HCT116 (cell line): Measurements from ENCODE around the gene RABL3. TPM values are rescaled to one million over a fixed set of nuclear protein-coding genes. Genes with fewer than 3 reads are reported as not detected.

Experiments used
- ATAC-seq: fragments of 200-7000 bp; cut with Tn5 transposase; 2 replicates; pipeline ENCODE4 v1.9.1; 2020; ENCODE audit warnings: mild to moderate bottlenecking, moderate library complexity
- BruUV-seq: library from RNA; stranded (reverse); fragments of 400-500 nt; replicated peaks from 2 replicates; lab custom pipeline; 2021; lab: Mats Ljungman, UMichigan
- CTCF ChIA-PET: fragments of 300-600 bp; sonication (Branson Sonifier 250); formaldehyde crosslinking; loops from one replicate; lab custom pipeline; 2021; ENCODE audit warnings: antibody characterized with exemption; lab: Charles Lee
- POLR2A ChIA-PET: fragments of 300-600, 350-600 bp; sonication (Branson Sonifier 250); formaldehyde crosslinking; loops from one replicate; lab custom pipeline; 2021; ENCODE audit warnings: antibody characterized with exemption; lab: Charles Lee
- RAD21 ChIA-PET, 2 experiments: fragments of 300-600 bp; sonication (Branson Sonifier 250); formaldehyde crosslinking; loops; one replicate each; lab custom pipeline; 2023; ENCODE audit warnings: low total read pairs in 2 of 2; ENCODE audit not compliant: uncharacterized antibody in 2 of 2, unreplicated experiment in 2 of 2, low non-redundant PET in 1 of 2; lab: Charles Lee
- DNase-seq: peaks from one replicate; pipeline ENCODE4 v3.0.0-alpha.2; 2010; ENCODE audit warnings: low read depth, low spot score
- H2AFZ ChIP-seq: fragments of 200-600 bp; shearing (Covaris generic), sonication (generic); 2 replicates; pipeline ENCODE4 v1.6.1; 2017; ENCODE audit warnings: low read depth, mixed run types, mixed read lengths, antibody characterized with exemption, low read length; ENCODE audit not compliant: poor library complexity, severe bottlenecking
- H3K27ac ChIP-seq: 2 replicates; pipeline ENCODE4 v1.5.1; 2012; ENCODE audit warnings: low read depth, low read length
- H3K27me3 ChIP-seq: fragments of 200-600 bp; sonication (generic); 2 replicates; pipeline ENCODE4 v1.6.1; 2016; ENCODE audit warnings: mixed run types, low read length, mixed read lengths; ENCODE audit not compliant: insufficient read depth
- H3K36me3 ChIP-seq, 2 experiments: fragments of 200-500 bp in 1 of 2; fragments of 200-600 bp in 1 of 2; sonication (Bioruptor generic) in 1 of 2; sonication (generic) in 1 of 2; 2 replicates each; pipeline versions ENCODE4 v1.5.1 to v1.6.1; 2014 to 2016; ENCODE audit warnings: low read length in 2 of 2, inconsistent platforms in 1 of 2, mixed read lengths in 1 of 2, mixed run types in 1 of 2; ENCODE audit not compliant: insufficient read depth in 2 of 2, control insufficient read depth in 1 of 2
- H3K4me1 ChIP-seq, 2 experiments: fragments of 200-600 bp in 1 of 2; sonication (generic) in 1 of 2; 2 replicates each; pipeline versions ENCODE4 v1.5.1 to v1.6.1; 2012 to 2017; ENCODE audit warnings: low read length in 2 of 2, inconsistent platforms in 1 of 2, mild to moderate bottlenecking in 1 of 2, mixed read lengths in 1 of 2, mixed run types in 1 of 2, moderate library complexity in 1 of 2; ENCODE audit not compliant: insufficient read depth in 2 of 2, control insufficient read depth in 1 of 2
- H3K4me2 ChIP-seq: fragments of 200-600 bp; sonication (generic); 2 replicates; pipeline ENCODE4 v1.6.1; 2017; ENCODE audit warnings: mixed run types, low read length, mixed read lengths
- H3K4me3 ChIP-seq, 2 experiments: fragments of 200-600 bp in 1 of 2; sonication (generic) in 1 of 2; replicated peaks in 1 of 2; 2 replicates each; pipeline ENCODE4 v1.5.1; 2011 to 2016; ENCODE audit warnings: low read length in 2 of 2, control low read depth in 1 of 2, low read depth in 1 of 2, mild to moderate bottlenecking in 1 of 2, mixed read lengths in 1 of 2, mixed run types in 1 of 2
- H3K79me2 ChIP-seq: fragments of 200-600 bp; sonication (generic); 2 replicates; pipeline ENCODE4 v1.6.1; 2017; ENCODE audit warnings: mild to moderate bottlenecking, mixed run types, low read length, moderate library complexity, mixed read lengths; ENCODE audit not compliant: insufficient read depth
- H3K9ac ChIP-seq: fragments of 200-600 bp; sonication (generic); 2 replicates; pipeline ENCODE4 v1.6.1; 2016; ENCODE audit warnings: low read length, mixed read lengths
- H3K9me2 ChIP-seq: fragments of 200-600 bp; sonication (generic), shearing (Covaris generic); 2 replicates; pipeline ENCODE4 v1.6.1; 2017; ENCODE audit warnings: mixed run types, mild to moderate bottlenecking, moderate library complexity; ENCODE audit not compliant: insufficient read depth
- H3K9me3 ChIP-seq, 2 experiments: fragments of 200-500 bp in 1 of 2; fragments of 200-600 bp in 1 of 2; sonication (Bioruptor generic) in 1 of 2; sonication (generic) in 1 of 2; 2 replicates each; pipeline ENCODE4 v1.6.1; 2014 to 2017; ENCODE audit warnings: low read length in 2 of 2, mixed read lengths in 2 of 2, inconsistent platforms in 1 of 2, low read depth in 1 of 2, mild to moderate bottlenecking in 1 of 2, mixed run types in 1 of 2, moderate library complexity in 1 of 2; ENCODE audit not compliant: control insufficient read depth in 1 of 2, insufficient read depth in 1 of 2
- H4K20me1 ChIP-seq: fragments of 200-600 bp; sonication (generic), shearing (Covaris generic); 2 replicates; pipeline ENCODE4 v1.6.1; 2017; ENCODE audit warnings: mixed run types, mild to moderate bottlenecking, moderate library complexity; ENCODE audit not compliant: insufficient read depth
- ATF3 ChIP-seq: IDR thresholded peaks from 2 replicates; pipeline ENCODE4 v1.6.1; 2012
- CBX3 ChIP-seq: IDR thresholded peaks from 2 replicates; pipeline ENCODE4 v1.6.1; 2012; ENCODE audit warnings: low read depth
- CEBPB ChIP-seq: IDR thresholded peaks from 2 replicates; pipeline ENCODE4 v1.6.1; 2012; ENCODE audit warnings: low read depth
- EGR1 ChIP-seq: IDR thresholded peaks from 2 replicates; pipeline ENCODE4 v1.6.1; 2012; ENCODE audit warnings: low read depth
- ELF1 ChIP-seq: IDR thresholded peaks from 2 replicates; pipeline ENCODE4 v1.6.1; 2012; ENCODE audit warnings: low read depth, borderline replicate concordance
- EZH2 ChIP-seq: fragments of 200-600 bp; sonication (generic); IDR thresholded peaks from 2 replicates; pipeline ENCODE4 v1.6.1; 2017; ENCODE audit warnings: antibody characterized with exemption, mixed run types
- FOSL1 ChIP-seq: IDR thresholded peaks from 2 replicates; pipeline ENCODE4 v1.6.1; 2012; ENCODE audit warnings: low read depth
- JUND ChIP-seq: IDR thresholded peaks from 2 replicates; pipeline ENCODE4 v1.6.1; 2012
- MAX ChIP-seq: IDR thresholded peaks from 2 replicates; pipeline ENCODE4 v1.6.1; 2012
- POLR2A ChIP-seq: IDR thresholded peaks from 2 replicates; pipeline ENCODE4 v1.7.0; 2011; ENCODE audit warnings: borderline replicate concordance; ENCODE audit not compliant: insufficient read depth, insufficient read length; ENCODE audit errors: extremely low read depth
- SIN3A ChIP-seq: IDR thresholded peaks from 2 replicates; pipeline ENCODE4 v1.6.1; 2012; ENCODE audit warnings: low read depth
- SP1 ChIP-seq: IDR thresholded peaks from 2 replicates; pipeline ENCODE4 v1.6.1; 2012; ENCODE audit warnings: low read depth
- SRF ChIP-seq: IDR thresholded peaks from 2 replicates; pipeline ENCODE4 v1.6.1; 2012; ENCODE audit warnings: low read depth
- TCF7L2 ChIP-seq: IDR thresholded peaks from 2 replicates; pipeline ENCODE4 v1.7.0; 2011; ENCODE audit warnings: borderline replicate concordance, inconsistent platforms; ENCODE audit not compliant: insufficient read depth, insufficient read length; ENCODE audit errors: extremely low read depth
- YY1 ChIP-seq: IDR thresholded peaks from 2 replicates; pipeline ENCODE4 v1.6.1; 2011; ENCODE audit warnings: low read length, low read depth, moderate library complexity, mild to moderate bottlenecking; ENCODE audit not compliant: insufficient replicate concordance; ENCODE audit errors: extremely low read depth
- ZFX ChIP-seq: fragments of 450-650 bp; IDR thresholded peaks from 2 replicates; pipeline ENCODE4 v1.6.1; 2017
- ZNF274 ChIP-seq: fragments of 200-500 bp; sonication (Bioruptor generic); IDR thresholded peaks from 2 replicates; pipeline ENCODE4 v1.6.1; 2014; ENCODE audit warnings: mild to moderate bottlenecking, low read depth, low read length, inconsistent platforms
- intact Hi-C: fragments of 100-400 bp; cut with micrococcal nuclease; formaldehyde crosslinking; loops from 2 replicates; pipeline ENCODE4 v1.10.0; 2022
- total RNA-seq: library from RNA; stranded (reverse); gene quantifications from one replicate; pipeline ENCODE4 v1.2.1, GENCODE V29; 2021; ENCODE audit not compliant: unreplicated experiment
- TF ChIP-seq, protein P1 (sequence below), 3 experiments: fragments of 200-600 bp in 1 of 3; sonication (generic) in 1 of 3; IDR thresholded peaks in 2 of 3; conservative IDR thresholded peaks in 1 of 3; 2 replicates each; pipeline ENCODE4 v1.5.1; 2012 to 2017; ENCODE audit warnings: low read depth in 2 of 3, low read length in 2 of 3, antibody characterized with exemption in 1 of 3, borderline replicate concordance in 1 of 3, control low read depth in 1 of 3, mild to moderate bottlenecking in 1 of 3, mixed read lengths in 1 of 3, mixed run types in 1 of 3, moderate library complexity in 1 of 3; ENCODE audit not compliant: insufficient read depth in 1 of 3
- TF ChIP-seq, protein P2 (sequence below): IDR thresholded peaks from 2 replicates; pipeline ENCODE4 v1.6.1; 2011; ENCODE audit warnings: mild to moderate bottlenecking, low read length, moderate library complexity; ENCODE audit not compliant: insufficient replicate concordance; ENCODE audit errors: extremely low read depth
- TF ChIP-seq, protein P3 (sequence below): IDR thresholded peaks from 2 replicates; pipeline ENCODE4 v1.6.1; 2012; ENCODE audit warnings: low read depth

The RABL3 gene
- total RNA-seq, 1 experiment from 2014 or later, result 23.8 TPM

DNA sequence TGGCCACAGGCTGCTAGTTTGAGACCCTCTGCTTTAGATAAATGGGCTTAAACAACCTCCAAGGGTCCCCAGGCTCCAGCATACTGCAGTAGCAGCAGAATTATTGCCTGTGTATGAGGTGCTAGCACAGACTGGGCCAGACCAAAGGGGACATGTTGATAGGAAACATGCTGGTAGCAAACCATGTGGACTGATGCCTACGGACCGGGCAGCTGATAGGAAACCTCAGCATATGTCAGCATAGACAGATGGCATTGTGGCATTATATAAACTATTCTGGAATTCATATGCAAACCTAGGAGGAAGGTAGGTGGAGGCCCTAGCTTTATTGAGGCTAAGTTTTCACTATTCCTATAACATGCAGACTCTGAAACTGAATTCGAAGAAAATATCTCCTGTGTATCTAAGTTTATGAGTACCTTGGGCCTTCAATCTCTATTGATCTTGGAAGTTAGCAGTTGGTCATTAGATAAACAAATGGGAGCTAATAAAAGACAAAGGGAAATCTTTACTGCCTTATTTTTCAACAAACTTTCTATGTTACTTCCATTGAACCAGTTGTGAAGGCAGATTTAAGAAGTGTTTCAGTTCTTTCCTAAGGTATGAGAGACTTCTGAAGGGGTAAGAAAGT lies 58.5 kb downstream of the RABL3 start:
- H3K9me3 ChIP-seq, result no peaks in the 10 kb centered on the region
- no peaks in the 10 kb centered on the region for H3K36me3 ChIP-seq
- H3K79me2 ChIP-seq, result no peaks in the 10 kb centered on the region
- DNase-seq, result no peak
- H4K20me1 ChIP-seq, result no peaks in the 10 kb centered on the region
- H3K4me3 ChIP-seq, result no peak overlapping the region
- H3K27me3 ChIP-seq, result no peaks in the 10 kb centered on the region
- BruUV-seq, result no TSS peak
- H3K9me2 ChIP-seq, result no peaks in the 10 kb centered on the region
- no peak for ATAC-seq
- H3K9ac ChIP-seq, result no peak overlapping the region
- peaks cover 0 to 3% of the 10 kb centered on the region in 2 experiments; a peak in 2 of 4 replicates for H3K4me1 ChIP-seq
- POLR2A ChIA-PET, result no interaction called here
- intact Hi-C loops, result no loop called here
- no peak overlapping the region for H3K27ac ChIP-seq
- H3K4me2 ChIP-seq, result no peak overlapping the region
- H2AFZ ChIP-seq, result no peak overlapping the region
- no peak for TF ChIP-seq CEBPB
- no peak for TF ChIP-seq SRF
- TF ChIP-seq SIN3A, result no peak
- TF ChIP-seq, protein P1, sequence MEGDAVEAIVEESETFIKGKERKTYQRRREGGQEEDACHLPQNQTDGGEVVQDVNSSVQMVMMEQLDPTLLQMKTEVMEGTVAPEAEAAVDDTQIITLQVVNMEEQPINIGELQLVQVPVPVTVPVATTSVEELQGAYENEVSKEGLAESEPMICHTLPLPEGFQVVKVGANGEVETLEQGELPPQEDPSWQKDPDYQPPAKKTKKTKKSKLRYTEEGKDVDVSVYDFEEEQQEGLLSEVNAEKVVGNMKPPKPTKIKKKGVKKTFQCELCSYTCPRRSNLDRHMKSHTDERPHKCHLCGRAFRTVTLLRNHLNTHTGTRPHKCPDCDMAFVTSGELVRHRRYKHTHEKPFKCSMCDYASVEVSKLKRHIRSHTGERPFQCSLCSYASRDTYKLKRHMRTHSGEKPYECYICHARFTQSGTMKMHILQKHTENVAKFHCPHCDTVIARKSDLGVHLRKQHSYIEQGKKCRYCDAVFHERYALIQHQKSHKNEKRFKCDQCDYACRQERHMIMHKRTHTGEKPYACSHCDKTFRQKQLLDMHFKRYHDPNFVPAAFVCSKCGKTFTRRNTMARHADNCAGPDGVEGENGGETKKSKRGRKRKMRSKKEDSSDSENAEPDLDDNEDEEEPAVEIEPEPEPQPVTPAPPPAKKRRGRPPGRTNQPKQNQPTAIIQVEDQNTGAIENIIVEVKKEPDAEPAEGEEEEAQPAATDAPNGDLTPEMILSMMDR (IDR thresholded peaks at IDR 0.05 in 2 of 3, conservative IDR thresholded peaks at IDR 0.05 in 1 of 3; ENCODE audit: borderline replicate concordance in 1 of 3, insufficient read depth in 1 of 3, low read depth in 2 of 3, low read length in 2 of 3), result no peak
- TF ChIP-seq YY1, result no peak
- TF ChIP-seq ZFX, result no peak
- no peak for TF ChIP-seq TCF7L2
- no peak for TF ChIP-seq POLR2A
- TF ChIP-seq ELF1, result no peak
- TF ChIP-seq CBX3, result no peak
- TF ChIP-seq SP1, result no peak
- TF ChIP-seq, protein P2, sequence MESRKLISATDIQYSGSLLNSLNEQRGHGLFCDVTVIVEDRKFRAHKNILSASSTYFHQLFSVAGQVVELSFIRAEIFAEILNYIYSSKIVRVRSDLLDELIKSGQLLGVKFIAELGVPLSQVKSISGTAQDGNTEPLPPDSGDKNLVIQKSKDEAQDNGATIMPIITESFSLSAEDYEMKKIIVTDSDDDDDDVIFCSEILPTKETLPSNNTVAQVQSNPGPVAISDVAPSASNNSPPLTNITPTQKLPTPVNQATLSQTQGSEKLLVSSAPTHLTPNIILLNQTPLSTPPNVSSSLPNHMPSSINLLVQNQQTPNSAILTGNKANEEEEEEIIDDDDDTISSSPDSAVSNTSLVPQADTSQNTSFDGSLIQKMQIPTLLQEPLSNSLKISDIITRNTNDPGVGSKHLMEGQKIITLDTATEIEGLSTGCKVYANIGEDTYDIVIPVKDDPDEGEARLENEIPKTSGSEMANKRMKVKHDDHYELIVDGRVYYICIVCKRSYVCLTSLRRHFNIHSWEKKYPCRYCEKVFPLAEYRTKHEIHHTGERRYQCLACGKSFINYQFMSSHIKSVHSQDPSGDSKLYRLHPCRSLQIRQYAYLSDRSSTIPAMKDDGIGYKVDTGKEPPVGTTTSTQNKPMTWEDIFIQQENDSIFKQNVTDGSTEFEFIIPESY, result no peak
- TF ChIP-seq ATF3, result no peak
- no peak for TF ChIP-seq EGR1
- no peak for TF ChIP-seq MAX
- no peak for TF ChIP-seq FOSL1
- TF ChIP-seq JUND, result no peak
- TF ChIP-seq ZNF274, result no peak
- TF ChIP-seq, protein P3, sequence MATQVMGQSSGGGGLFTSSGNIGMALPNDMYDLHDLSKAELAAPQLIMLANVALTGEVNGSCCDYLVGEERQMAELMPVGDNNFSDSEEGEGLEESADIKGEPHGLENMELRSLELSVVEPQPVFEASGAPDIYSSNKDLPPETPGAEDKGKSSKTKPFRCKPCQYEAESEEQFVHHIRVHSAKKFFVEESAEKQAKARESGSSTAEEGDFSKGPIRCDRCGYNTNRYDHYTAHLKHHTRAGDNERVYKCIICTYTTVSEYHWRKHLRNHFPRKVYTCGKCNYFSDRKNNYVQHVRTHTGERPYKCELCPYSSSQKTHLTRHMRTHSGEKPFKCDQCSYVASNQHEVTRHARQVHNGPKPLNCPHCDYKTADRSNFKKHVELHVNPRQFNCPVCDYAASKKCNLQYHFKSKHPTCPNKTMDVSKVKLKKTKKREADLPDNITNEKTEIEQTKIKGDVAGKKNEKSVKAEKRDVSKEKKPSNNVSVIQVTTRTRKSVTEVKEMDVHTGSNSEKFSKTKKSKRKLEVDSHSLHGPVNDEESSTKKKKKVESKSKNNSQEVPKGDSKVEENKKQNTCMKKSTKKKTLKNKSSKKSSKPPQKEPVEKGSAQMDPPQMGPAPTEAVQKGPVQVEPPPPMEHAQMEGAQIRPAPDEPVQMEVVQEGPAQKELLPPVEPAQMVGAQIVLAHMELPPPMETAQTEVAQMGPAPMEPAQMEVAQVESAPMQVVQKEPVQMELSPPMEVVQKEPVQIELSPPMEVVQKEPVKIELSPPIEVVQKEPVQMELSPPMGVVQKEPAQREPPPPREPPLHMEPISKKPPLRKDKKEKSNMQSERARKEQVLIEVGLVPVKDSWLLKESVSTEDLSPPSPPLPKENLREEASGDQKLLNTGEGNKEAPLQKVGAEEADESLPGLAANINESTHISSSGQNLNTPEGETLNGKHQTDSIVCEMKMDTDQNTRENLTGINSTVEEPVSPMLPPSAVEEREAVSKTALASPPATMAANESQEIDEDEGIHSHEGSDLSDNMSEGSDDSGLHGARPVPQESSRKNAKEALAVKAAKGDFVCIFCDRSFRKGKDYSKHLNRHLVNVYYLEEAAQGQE, result no peak
- no peak for TF ChIP-seq EZH2
- TF ChIP-seq, all 23 proteins: peak for 0
- CTCF ChIA-PET, result no interaction called here
- RAD21 ChIA-PET, result no interaction called here
